ENCODE measurements around the gene DTX3.
"Not testable (repeated sequence)": the region's sequence is repeated elsewhere in the genome, so short reads cannot be mapped to it uniquely, and the experiment has no call there.

DTX3 gene

DNA sequence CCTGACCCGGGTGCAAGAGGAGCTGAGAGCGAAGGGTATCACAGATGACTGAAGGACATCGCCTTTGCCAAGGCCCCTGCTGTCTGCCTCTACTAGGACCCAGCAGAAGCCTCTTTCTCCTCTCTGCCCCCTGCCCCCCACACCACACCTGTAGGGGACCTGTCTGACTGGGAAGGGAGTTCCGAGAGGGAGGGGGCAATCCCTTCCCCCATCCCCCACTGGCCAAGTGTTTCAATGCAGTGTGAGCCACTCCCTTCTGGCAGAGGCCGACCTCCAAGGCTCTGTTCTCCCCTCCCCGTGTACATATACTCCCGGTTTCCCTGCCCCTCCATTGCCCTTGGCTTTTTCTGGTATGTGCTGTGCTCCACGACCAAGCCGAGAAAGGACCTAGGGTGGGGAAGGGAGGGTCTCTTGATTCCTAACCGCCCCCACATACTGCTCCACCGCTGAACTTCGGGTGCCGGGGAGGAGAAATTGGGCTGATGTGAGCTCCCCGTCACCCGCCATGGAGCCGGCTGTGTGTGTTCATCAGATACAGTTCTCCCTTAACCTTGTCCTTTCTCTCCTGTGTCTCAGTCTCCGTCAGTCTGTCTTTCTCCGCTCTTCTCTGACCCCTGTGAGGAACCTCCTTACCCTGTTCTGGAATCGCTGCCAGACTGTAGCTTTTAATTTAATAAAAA is 4.6 kb downstream of the DTX3 start:
- no peak for DNase-seq

DNA sequence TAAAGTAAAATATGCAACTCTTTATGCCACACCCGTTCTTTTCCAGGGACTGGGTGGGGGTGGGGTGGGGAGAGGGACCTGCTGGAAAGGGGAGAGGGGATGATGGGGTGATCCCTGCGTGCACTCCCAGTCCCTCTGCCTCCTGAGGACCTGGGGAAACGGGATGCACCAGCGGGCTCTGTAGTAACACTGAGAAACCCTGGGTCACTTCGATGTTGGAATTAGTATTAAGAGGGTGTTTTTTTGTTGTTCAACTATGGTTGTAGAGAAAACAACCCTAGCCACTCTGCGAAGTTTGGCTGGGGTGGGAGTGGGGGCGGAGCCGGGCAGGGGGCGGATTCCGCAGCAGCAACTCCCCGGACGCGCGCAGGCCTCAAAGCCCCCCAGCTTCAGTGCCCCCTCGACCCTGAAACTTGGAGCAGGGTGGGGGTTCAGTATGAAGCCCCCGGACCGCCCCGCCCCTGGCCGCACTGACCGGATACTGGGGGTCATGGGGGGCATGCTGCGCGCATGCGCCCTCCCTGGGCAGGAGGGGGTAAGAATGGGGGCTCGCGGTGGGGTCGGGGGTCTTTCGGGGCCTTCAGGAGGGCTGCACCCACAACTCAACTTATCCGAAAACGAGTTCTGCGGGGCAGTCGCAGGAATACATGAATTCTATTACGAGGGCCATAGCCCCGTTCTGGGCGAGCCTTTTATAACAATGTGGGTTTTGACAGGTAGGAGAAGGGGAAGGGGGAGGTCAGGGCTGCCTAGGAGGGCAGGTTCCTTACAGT is 5.3 kb downstream of the DTX3 start:
- no peak for DNase-seq

DNA sequence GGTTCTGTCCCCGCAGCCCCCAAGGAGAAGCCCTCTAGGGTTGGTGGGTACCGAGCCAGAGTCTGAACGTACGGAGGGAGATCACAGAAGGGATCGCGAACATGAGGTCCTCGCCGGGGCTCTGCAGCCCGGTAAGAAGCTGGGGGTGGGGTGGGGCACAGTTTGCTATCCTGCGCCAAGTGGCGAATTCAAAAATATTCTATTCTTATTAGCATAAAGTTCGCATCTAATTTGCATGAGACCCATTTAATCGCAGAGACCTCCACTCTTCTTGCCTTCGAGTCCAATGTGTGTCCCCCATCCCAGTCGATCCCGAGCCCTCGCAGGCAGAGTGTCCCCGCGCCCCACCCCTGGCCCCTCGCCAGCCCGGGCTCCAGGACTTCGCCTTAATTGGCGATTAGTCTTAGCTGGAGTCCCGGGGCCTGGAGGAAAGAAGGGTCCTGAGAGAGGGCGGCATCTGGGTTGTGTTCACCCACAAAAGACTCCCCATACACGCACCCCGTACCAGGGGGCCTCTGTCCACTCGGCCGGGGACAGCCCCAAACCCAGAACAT is 6.0 kb downstream of the DTX3 start:
- no peak for DNase-seq

DNA sequence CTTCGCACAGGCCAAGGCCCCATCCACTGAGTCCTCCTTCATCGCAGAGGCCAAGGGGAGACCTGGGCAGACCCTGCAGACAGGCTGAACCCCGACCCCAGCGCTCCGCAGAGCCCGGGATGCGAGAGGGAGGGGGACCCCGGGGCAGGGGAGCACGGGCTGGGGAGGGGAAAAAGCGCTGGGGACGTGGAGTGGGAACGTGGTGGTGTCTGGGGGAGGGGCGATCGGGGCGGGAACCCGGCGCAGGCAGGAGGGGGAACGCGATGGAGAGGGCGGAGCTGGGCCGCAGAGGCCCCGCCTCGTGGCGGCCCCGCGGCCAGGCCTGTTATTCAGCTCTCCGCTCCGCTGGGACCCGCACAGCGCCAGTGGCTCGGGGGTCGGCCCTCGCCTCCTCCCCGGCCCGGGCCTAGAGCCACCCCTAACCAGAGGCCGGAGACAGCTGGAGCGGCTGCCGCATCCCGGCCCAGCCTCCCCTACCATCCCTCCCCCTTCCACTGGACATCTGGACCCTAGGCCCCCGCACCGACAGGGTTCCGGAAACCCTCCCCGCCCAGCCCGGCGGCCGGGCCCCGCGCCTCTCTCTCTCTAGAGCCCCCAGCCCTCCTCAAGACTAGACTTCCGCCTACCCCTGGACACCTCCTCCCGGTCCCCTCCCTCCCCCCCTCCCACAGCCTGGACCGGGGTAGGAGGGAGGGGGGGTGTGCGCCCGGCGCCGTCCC is 6.6 kb downstream of the DTX3 start, which contains the start of gene ARHGEF25:
ARHGEF25 (plus strand) TSS at position 328 of the 719 bp plus-strand sequence. CDS start 460 bp downstream, outside the sequence.
- DNase-seq, result no peak

DNA sequence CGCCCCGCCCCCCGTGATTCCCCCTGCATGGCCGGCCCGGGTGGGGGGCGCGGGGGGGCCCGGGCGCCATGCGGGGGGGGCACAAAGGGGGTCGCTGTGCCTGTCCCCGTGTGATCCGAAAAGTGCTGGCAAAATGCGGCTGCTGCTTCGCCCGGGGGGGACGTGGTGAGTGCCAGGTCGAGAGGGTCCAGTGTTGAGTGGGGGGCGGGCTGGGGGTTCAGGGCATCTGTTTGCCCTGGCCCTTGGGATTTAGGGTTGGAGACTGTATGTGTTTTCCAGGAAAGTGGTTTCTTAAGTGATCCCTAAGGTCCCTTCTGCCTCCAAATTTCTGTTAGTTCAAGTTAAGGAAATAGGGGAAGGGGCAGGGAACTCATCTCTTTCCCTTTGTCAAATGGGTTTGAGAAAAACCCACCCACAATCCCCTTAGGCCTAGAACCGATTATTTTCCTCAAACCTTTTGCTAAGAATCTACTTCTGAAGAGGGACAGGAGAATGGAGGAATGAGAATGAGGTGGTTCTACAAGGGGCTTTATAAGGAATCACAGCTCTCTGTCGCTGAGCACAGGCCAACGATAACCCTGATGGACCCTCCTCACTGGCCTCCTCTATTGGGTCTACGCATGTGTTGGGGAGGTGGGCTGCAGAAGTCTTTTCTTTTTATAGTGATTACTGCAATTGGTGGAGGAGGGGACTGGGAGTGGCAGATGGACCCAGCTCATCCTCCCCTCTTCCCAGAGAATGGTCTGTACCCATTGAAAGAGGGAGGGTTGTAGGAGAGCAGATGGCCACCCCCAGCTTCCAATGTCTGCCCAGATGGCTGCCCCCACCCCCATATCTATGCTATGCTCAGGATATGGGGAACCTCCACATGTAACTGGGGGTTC is 7.4 kb downstream of the DTX3 start:
- DNase-seq, result no peak

DNA sequence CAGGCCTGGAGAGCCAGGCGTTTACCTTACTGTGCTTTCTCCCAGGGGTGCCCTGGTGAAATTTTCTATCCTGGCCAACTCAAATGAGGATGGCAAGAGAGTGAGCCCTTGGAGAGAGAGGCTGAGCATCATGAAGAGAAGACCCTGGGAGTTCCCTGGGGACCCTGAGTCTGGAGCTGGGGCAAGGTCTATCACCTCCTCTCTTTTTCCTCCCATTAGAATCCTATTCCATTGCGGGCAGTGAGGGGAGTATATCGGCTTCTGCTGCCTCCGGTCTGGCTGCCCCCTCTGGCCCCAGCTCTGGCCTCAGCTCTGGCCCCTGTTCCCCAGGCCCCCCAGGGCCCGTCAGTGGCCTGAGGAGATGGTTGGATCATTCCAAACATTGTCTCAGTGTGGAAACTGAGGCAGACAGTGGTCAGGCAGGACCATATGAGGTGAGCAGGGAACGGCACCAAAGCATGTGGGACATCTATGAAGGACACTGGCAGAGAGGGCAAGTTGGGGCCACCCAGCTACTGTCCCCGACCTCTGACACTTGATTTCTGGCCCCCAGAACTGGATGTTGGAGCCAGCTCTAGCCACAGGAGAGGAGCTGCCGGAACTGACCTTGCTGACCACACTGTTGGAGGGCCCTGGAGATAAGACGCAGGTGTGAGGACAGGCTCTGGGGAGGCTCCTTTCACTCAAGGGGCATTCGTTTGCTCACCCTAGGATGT is 8.2 kb downstream of the DTX3 start:
- DNase-seq, result no peak

DNA sequence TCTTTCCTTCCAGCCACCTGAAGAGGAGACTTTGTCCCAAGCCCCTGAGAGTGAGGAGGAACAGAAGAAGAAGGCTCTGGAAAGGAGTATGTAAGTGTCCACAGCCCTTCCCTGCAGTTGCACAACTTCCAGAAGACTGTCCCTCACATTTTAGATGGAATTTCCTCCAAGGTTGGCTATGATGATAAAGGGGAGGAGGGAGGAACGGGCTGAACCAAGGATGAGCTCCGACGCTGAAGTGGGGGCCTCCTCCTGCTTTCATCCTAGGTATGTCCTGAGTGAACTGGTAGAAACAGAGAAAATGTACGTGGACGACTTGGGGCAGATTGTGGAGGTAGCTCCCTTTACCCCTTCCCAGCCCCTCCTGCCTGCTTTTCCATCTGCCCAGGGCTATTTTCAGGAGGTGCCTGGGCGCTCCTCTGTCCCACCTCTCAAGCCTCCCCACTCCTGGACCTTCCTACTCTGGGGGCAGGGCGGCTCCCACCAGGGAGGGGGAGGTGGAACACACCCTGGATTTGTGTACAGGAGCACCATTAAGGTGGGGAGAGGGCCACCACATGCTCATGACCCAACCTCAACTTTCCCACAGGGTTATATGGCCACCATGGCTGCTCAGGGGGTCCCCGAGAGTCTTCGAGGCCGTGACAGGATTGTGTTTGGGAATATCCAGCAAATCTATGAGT is 8.9 kb downstream of the DTX3 start:
- DNase-seq, result no peak

DNA sequence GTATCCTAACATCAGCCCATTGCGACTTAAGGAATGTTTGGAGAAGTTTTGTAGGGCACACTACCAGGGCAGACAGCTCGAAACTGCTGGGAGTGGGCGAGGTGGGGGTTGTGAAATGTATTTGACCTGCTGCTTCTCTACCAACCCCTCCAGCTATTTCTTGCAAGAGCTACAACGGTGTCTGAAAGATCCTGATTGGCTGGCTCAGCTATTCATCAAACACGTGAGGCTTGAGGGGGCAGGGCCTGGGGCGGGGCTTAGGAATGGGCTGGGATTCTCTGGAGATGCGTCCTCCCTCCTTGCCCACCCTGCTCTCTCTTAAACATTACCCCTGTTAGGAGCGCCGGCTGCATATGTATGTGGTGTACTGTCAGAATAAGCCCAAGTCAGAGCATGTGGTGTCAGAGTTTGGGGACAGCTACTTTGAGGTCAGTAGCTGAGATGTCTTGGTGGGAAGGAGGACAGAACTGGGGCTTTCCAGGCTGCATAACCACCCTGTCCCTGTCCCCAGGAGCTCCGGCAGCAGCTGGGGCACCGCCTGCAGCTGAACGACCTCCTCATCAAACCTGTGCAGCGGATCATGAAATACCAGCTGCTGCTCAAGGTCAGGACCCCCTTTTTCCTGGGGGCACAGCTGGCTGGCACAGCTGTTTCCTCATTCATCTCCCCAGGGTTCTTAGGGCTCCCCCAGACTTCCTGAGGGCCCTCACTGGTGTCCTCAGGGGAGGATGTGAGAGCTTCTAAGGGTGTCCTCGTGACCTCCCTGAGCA is 9.7 kb downstream of the DTX3 start:
- DNase-seq, result no peak

DNA sequence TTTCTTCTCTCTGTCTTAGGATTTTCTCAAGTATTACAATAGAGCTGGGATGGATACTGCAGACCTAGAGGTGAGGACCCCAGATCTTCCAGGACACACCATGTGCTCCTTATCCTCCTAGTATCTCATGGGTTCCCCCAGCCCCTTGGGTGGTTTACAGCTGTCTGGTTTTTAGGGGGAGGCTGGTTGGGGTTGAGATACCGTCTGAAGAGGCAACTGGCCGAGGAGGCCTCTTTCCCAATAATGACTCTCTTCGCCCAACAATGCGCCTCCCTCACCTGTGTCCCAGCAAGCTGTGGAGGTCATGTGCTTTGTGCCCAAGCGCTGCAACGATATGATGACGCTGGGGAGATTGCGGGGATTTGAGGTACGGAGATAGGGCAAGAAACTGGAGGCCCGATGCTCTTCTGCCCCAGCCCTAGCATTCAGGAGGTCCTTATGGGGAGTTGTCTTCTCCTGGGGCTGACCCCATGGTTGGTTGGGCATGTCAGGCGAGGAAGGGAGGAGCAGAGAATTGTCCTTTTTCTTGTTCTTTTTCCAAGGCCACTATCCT is 10.4 kb downstream of the DTX3 start:
- no peak for DNase-seq

DNA sequence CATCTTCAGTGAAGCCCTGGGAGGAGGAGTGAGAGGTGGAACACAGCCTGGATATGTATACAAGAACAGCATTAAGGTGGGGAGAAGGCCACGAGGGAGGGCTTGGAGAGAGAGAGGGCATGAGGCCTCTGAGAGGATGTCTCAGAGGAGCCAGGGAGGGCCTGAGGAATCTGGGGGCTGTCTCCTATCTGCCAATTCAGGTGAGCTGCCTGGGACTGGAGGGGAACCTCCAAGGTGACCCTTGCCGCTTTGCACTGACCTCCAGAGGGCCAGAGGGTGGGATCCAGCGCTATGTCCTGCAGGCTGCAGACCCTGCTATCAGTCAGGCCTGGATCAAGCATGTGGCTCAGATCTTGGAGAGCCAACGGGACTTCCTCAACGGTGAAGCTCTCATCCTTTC is 11.0 kb downstream of the DTX3 start:
- no peak for DNase-seq

DNA sequence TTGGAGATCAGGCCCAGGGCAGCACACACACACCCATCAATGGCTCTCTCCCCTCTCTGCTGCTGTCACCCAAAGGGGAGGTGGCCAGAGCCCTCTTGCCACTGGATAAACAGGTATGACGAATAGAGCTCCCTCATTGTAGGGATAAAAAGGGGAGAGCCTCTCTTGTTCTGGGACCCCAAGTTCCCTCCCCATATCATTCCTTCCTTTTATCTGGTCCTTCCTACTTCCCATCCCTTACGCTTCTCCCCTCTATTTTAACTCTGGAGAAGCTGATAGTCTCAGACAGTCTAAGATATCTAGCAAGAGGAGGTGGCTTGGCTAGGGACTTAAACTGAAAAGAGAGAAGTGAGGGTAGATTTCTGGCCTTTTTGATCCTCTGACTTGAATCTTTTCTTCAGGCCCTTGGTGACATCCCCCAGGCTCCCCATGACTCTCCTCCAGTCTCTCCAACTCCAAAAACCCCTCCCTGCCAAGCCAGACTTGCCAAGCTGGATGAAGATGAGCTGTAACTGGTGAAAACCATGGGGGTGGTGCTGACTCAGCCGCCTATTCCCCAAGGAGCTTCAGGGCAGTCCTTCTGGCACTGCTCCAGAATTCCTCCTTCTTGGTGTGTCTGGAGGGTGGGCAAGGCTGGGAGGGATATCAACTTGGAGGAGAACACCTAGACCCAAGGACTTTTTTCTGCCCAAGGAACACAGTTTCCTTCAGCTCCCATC is 11.9 kb downstream of the DTX3 start:
- no peak for DNase-seq

DNA sequence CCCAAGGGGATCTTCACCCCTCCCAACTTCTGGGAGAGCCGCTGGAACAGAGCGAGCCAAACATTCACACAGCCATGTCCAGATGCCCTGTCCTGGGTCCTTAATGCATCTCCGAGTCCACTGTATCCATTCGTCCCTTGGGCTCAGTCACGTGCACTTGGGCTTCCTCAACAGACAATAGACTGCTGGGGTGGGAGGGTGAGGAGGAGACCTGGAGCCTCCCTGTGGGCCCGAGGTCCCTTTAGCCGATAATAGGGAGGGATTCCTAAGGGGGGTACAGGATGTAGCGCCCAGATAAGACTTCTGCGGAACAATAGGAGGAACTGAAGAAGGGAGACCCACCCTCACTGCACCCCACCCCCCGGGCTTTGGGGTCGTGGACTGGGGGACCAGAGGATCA is 13.3 kb downstream of the DTX3 start:
- DNase-seq, result no peak

DNA sequence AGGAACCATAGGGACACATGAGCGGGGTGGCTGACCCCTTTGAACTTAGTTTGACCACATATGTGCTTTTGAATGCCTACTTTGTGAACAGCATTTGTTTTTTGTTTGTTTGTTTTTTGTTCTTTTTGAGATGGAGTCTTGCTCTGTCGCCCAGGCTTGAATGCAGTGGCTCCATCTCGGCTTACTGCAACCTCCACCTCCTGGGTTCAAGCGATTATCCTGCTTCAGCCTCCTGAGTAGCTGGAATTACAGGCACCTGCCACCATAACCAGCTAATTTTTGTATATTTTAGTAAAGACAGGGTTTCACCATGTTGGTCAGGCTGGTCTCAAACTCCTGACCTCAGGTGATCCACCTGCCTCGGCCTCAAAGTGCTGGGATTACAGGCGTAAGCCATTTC is 13.8 kb downstream of the DTX3 start:
- not testable (repeated sequence) for DNase-seq

DNA sequence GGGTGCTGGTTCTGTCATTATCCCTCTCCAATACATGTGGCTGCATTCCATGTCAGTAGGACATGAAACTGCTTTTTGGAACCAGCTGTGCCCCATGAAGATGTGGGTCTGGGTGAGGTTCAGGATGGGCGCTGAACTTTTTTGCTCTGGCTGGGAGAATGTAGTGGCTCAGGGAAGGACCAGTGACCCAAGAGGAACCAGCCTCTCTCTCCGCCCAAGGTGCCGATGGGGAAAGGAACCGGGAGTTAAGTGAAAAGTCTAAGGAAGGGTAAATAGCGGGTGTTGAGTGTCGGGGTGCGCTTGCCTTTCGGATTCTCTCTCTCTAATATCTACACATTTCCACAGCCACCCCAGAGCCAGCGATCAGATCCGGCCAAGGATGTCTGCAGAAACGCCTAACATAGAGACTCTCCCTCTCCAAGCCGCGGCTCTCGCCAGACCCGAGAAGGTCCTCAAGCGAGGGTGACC is 14.4 kb downstream of the DTX3 start:
- DNase-seq, result no peak

DNA sequence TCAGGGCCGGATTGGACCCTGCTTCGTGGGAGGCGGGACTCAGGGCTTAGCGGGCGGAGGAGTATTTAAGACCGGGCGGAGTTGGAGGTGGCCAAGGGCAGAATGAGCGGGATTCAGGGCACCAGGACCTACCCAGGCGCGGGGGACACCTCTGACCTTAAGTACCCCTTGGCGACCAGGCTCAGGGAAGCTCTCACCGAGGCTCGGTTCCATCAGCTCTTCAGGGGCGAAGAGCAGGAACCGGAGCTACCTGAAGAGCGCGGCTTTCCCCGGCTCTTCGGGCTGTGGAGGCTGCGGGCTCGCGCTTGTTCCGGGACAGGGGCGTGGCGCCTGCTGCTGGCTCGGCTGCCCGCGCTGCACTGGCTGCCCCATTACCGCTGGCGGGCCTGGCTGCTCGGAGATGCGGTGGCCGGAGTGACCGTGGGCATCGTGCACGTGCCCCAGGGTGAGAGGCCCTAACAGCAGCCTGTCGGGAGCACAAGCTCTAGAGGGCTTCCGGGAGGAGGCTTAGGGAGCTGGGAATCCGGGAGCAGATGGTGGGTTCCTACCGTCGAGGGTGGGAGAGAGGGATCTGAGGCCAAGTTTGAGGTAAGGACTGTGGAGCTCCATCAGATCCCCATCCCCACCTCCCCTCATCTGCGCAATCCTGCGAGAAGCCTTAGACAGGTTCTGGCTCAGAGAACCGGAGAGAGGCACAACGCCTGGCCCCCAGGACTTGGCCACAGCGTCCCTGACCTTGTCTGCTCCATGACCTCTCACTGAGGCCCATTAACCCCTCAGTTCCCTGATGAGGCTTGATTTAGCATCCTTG is 15.0 kb downstream of the DTX3 start:
- DNase-seq, result no peak

DNA sequence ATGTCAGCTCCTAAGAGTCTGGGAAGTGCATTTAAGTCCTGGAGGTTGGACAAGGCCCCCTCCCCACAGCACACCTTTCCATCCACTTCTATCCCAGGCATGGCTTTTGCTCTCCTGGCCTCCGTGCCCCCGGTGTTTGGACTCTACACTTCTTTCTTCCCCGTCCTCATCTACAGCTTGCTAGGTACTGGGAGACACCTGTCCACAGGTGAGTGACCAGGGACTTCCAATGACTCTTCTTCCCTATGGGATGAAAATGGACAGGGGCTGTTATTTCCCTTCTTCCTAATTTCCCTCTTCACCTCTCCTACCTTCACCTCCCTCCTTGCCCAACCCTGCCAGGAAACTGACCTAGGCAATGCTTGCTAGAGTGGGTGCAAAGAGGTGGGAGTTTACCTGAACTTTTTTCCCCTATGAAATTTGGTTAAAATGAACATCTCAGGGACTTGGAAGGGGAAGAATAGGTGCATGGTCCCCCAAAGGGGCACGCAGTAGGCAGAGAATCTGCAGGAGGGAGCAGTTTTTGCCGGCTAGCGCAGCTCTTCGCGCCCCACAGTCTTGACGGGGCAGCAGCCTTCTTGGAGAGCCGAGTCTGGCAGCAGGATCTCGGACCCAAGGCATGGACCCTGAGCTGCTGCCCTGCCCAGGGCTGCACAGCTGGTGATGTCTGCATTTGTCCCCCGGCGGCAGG is 15.8 kb downstream of the DTX3 start:
- no peak for DNase-seq

DNA sequence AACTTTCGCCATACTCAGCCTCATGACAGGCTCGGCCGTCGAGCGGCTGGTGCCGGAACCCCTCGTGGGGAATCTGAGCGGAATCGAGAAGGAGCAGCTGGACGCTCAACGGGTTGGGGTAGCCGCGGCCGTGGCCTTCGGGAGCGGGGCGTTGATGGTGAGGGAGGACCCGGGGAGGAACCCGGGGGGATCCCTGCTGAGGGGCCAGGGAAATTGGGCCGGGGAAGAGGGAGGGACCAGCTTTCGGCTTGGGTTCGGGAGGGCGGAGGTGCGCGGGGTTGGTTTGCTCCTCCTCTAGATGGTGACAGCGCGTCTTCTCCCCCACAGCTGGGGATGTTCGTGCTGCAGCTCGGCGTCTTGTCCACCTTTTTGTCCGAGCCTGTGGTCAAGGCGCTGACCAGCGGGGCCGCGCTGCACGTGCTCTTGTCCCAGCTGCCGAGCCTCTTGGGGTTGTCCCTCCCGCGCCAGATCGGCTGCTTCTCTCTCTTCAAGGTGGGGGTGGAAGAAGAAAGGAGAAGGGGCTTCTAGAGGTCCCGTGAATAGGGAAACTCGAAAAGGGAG is 16.4 kb downstream of the DTX3 start:
- no peak for DNase-seq

Measured in NCI-H2029 (cell line).